Esophagus squamous epithelium (tissue), 4 donors: ENCODE results near the gene CASK.

Experiments
- POLR2A ChIP-seq, 4 donors: fragments of 450-650 bp; IDR thresholded peaks; one replicate each; pipeline ENCODE4 v1.6.1; 2017; ENCODE audit warnings: antibody characterized with exemption in 4 of 4, mild to moderate bottlenecking in 4 of 4, moderate library complexity in 3 of 4
- TF ChIP-seq, protein P1 (sequence below), 6 experiments: fragments of 450-650 bp in 4 of 6; fragments of 200-600 bp in 2 of 6; sonication (generic) in 2 of 6; IDR thresholded peaks; one replicate each; pipeline ENCODE4 v1.5.1; 2016 to 2019; ENCODE audit warnings: antibody characterized with exemption in 6 of 6, mild to moderate bottlenecking in 4 of 6, moderate library complexity in 4 of 6

- TF ChIP-seq, protein P1, sequence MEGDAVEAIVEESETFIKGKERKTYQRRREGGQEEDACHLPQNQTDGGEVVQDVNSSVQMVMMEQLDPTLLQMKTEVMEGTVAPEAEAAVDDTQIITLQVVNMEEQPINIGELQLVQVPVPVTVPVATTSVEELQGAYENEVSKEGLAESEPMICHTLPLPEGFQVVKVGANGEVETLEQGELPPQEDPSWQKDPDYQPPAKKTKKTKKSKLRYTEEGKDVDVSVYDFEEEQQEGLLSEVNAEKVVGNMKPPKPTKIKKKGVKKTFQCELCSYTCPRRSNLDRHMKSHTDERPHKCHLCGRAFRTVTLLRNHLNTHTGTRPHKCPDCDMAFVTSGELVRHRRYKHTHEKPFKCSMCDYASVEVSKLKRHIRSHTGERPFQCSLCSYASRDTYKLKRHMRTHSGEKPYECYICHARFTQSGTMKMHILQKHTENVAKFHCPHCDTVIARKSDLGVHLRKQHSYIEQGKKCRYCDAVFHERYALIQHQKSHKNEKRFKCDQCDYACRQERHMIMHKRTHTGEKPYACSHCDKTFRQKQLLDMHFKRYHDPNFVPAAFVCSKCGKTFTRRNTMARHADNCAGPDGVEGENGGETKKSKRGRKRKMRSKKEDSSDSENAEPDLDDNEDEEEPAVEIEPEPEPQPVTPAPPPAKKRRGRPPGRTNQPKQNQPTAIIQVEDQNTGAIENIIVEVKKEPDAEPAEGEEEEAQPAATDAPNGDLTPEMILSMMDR (IDR thresholded peaks at IDR 0.05): no peak
- no peak for TF ChIP-seq POLR2A (IDR thresholded peaks at IDR 0.05)
Observed at GRCh38 chrX:41684138-41684537, 239.2 kb downstream of the CASK start.
